Measurements from ENCODE around the gene FNDC3B. TPM values are rescaled to one million over a fixed set of nuclear protein-coding genes. Genes with fewer than 3 reads are reported as not detected.

Gene FNDC3B
- total RNA-seq, 1 experiment from 2014 or later = 149 TPM

GRCh38 chr3:172104471-172105072 lies 65.2 kb downstream of the FNDC3B start:
- peaks cover 43% of the 10 kb centered on the region for H3K4me1 Mint-ChIP-seq (ENCODE audit: insufficient read depth, unreplicated experiment)
- no peak overlapping the region for H3K4me3 Mint-ChIP-seq (ENCODE audit: unreplicated experiment)
- intact Hi-C loops (cut with micrococcal nuclease) = loop anchor here (5.0 kb wide), 1 partner anchor 62 kb away; no protein-coding TSS in a partner anchor
- TF ChIP-seq, protein P1, sequence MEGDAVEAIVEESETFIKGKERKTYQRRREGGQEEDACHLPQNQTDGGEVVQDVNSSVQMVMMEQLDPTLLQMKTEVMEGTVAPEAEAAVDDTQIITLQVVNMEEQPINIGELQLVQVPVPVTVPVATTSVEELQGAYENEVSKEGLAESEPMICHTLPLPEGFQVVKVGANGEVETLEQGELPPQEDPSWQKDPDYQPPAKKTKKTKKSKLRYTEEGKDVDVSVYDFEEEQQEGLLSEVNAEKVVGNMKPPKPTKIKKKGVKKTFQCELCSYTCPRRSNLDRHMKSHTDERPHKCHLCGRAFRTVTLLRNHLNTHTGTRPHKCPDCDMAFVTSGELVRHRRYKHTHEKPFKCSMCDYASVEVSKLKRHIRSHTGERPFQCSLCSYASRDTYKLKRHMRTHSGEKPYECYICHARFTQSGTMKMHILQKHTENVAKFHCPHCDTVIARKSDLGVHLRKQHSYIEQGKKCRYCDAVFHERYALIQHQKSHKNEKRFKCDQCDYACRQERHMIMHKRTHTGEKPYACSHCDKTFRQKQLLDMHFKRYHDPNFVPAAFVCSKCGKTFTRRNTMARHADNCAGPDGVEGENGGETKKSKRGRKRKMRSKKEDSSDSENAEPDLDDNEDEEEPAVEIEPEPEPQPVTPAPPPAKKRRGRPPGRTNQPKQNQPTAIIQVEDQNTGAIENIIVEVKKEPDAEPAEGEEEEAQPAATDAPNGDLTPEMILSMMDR (IDR thresholded peaks at IDR 0.05; ENCODE audit: unreplicated experiment) = no peak
- H3K9me3 Mint-ChIP-seq (ENCODE audit: unreplicated experiment) = no peaks in the 10 kb centered on the region
- peak overlapping the region; percentile 76 for H3K27ac Mint-ChIP-seq (ENCODE audit: low read depth, unreplicated experiment)
- no TSS peak for BruUV-seq (replicated peaks)
- POLR2A ChIA-PET = interaction anchor here (0.7 to 6.0 kb wide), 14 partner anchors 11 to 906 kb away, joined by 3 to 84 read pairs (median 8); partner anchors contain the start of genes FNDC3B and PLD1
- CTCF ChIA-PET = interaction anchor here (0.7 to 0.9 kb wide), 3 partner anchors 16 to 371 kb away, joined by 3 to 4 read pairs (median 3); no protein-coding TSS in a partner anchor
- no peaks in the 10 kb centered on the region for H3K27me3 Mint-ChIP-seq (ENCODE audit: insufficient read depth, unreplicated experiment)
- peaks cover 12% of the 10 kb centered on the region for H3K36me3 Mint-ChIP-seq (ENCODE audit: insufficient read depth, unreplicated experiment)
- DNase-seq (ENCODE audit: unreplicated experiment) = no peak

- TF ChIP-seq, protein P1 (IDR thresholded peaks at IDR 0.05; ENCODE audit: unreplicated experiment) = no peak
- Mint-ChIP-seq H3K36me3 (ENCODE audit: insufficient read depth, unreplicated experiment) (peaks cover 12% of the 10 kb centered on the region), H3K9me3 (ENCODE audit: unreplicated experiment) (no peaks in the 10 kb centered on the region), H3K4me3 (ENCODE audit: unreplicated experiment) (no peak overlapping the region), H3K27me3 (ENCODE audit: insufficient read depth, unreplicated experiment) (no peaks in the 10 kb centered on the region), H3K27ac (ENCODE audit: low read depth, unreplicated experiment) (peak overlapping the region; percentile 68), H3K4me1 (ENCODE audit: insufficient read depth, unreplicated experiment) (peaks cover 42% of the 10 kb centered on the region)
- intact Hi-C loops (cut with micrococcal nuclease) = no loop called here
- DNase-seq (ENCODE audit: unreplicated experiment) = no peak
- BruUV-seq (replicated peaks) = no TSS peak
- ChIA-PET CTCF (interaction anchor here (0.6 to 1.4 kb wide), 7 partner anchors 11 to 432 kb away, joined by 3 to 6 read pairs (median 3); no protein-coding TSS in a partner anchor), POLR2A (interaction anchor here (0.7 to 2.2 kb wide), 9 partner anchors 8 to 64 kb away, joined by 3 to 9 read pairs (median 4); no protein-coding TSS in a partner anchor)
Measured at GRCh38 chr3:172106037-172106954, 66.9 kb downstream of the FNDC3B start.

DNA sequence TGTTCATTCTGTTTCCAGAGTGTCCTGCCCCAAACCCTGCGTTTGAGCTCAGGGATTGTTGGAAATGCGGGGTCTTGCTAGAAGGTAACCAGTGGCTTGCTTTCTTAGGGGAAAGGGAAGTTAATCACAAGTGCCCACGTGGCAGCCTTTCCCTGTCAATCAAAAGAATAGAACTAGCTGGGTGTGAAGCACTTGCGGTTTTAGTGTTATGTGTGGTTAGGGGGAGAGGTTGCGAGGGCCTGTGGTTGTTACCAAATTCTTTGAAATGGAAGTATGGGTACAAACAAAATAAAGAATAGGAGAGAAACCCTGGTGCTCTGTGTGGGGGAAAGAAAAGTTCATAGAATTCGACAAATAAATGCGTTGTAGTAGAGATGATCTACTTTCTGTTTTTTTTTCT lies 67.6 kb downstream of the FNDC3B start:
- ChIA-PET POLR2A (interaction anchor here (0.7 to 2.2 kb wide), 6 partner anchors 9 to 65 kb away, joined by 3 to 9 read pairs (median 4); no protein-coding TSS in a partner anchor), CTCF (interaction anchor here (0.7 to 1.4 kb wide), 4 partner anchors 10 to 225 kb away, joined by 3 to 5 read pairs (median 3); no protein-coding TSS in a partner anchor)
- Mint-ChIP-seq H3K27me3 (ENCODE audit: insufficient read depth, unreplicated experiment) (no peaks in the 10 kb centered on the region), H3K36me3 (ENCODE audit: insufficient read depth, unreplicated experiment) (peaks cover 17% of the 10 kb centered on the region), H3K4me1 (ENCODE audit: insufficient read depth, unreplicated experiment) (peaks cover 38% of the 10 kb centered on the region), H3K27ac (ENCODE audit: low read depth, unreplicated experiment) (peak overlapping the region; percentile 68), H3K9me3 (ENCODE audit: unreplicated experiment) (no peaks in the 10 kb centered on the region), H3K4me3 (ENCODE audit: unreplicated experiment) (peak overlapping the region; percentile 35)
- TF ChIP-seq, protein P1 (IDR thresholded peaks at IDR 0.05; ENCODE audit: unreplicated experiment) = no peak
- intact Hi-C loops (cut with micrococcal nuclease) = no loop called here
- peak; percentile 44 for DNase-seq (ENCODE audit: unreplicated experiment)
- BruUV-seq (replicated peaks) = no TSS peak
